ENCODE measurements around the gene FBXL17.

The FBXL17 gene

DNA sequence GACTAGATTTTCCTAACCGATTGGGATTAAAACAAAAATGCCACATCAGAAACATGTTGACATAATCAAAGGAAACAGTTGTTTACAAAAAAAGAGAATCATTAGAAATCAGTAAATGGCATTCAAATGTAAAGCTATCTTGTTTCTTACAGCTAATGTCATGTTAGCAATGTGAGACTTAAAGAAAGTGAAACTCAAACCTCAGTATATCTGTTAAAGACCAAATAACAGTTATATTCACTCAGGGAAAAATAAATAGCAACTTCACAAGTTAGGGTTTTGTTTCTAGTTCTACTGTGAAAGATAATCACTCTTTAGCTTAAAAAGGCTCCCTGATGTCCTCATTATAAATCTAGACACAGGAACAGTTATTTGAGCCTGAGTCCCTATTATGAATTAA lies 521.9 kb downstream of the FBXL17 start:
- TF ChIP-seq, protein P1, sequence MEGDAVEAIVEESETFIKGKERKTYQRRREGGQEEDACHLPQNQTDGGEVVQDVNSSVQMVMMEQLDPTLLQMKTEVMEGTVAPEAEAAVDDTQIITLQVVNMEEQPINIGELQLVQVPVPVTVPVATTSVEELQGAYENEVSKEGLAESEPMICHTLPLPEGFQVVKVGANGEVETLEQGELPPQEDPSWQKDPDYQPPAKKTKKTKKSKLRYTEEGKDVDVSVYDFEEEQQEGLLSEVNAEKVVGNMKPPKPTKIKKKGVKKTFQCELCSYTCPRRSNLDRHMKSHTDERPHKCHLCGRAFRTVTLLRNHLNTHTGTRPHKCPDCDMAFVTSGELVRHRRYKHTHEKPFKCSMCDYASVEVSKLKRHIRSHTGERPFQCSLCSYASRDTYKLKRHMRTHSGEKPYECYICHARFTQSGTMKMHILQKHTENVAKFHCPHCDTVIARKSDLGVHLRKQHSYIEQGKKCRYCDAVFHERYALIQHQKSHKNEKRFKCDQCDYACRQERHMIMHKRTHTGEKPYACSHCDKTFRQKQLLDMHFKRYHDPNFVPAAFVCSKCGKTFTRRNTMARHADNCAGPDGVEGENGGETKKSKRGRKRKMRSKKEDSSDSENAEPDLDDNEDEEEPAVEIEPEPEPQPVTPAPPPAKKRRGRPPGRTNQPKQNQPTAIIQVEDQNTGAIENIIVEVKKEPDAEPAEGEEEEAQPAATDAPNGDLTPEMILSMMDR (IDR thresholded peaks at IDR 0.05): no peak
- no peak for TF ChIP-seq ZFX (IDR thresholded peaks at IDR 0.05; ENCODE audit: borderline replicate concordance)
- no peak overlapping the region for H3K27ac ChIP-seq

DNA sequence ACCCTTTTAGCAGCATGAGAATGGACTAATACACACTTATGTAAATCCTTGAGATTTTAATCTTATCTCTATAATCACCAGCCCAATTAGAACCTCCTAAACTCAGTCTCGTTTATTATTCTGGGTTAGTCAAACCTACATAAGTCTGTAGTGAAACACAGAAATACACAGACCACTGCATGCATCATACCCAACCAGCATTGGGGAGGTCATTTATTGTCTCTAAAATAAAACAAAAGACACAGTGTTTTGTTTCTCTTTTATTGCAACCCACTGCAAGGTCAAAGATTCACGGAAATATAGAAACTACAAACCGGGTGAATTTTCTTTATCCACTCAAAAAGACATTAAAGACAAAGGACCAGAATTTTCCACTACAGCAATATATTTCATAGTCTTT lies 523.1 kb downstream of the FBXL17 start:
- no peak for TF ChIP-seq ZFX (IDR thresholded peaks at IDR 0.05; ENCODE audit: borderline replicate concordance)
- TF ChIP-seq, protein P1 (IDR thresholded peaks at IDR 0.05): no peak
- no peak overlapping the region for H3K27ac ChIP-seq

DNA sequence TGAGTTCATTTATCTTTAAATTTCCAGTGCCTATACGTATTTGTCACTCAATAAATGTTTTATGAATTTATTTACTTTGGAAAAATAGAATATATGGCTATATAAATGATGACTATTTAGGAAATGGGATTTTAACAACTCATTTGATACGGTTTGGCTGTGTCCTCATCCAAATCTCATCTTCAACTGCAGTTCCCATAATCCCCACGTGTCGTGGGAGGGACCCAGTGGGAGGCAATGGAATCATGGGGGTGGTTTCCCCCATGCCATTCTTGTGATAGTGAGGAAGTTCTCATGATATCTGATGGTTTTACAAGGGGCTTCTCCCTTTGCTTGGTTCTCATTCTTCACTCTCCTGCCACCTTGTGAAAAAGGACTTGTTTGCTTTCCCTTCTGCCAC lies 523.6 kb downstream of the FBXL17 start:
- H3K27ac ChIP-seq: no peak overlapping the region
- TF ChIP-seq, protein P1 (IDR thresholded peaks at IDR 0.05): no peak
- TF ChIP-seq ZFX (IDR thresholded peaks at IDR 0.05; ENCODE audit: borderline replicate concordance): no peak

DNA sequence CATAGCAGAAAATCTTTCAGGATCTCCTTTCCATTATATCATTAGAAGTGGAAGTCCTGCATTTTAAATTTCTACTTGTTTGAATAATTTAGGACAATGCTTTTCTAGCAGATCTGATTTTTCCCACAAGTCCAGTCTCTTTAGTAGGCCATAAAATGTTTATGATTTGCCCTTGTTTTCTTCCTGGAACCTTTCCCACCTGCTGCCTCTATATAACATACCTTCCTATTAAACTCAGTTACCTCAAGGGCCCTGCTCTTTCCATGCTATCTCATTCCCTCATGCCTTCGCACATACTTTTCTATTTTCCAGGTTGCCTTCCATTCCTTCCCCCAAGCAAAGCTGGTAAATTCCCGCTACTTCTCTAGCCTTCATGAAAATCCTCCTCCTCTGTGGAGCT lies 524.1 kb downstream of the FBXL17 start:
- no peak for TF ChIP-seq ZFX (IDR thresholded peaks at IDR 0.05; ENCODE audit: borderline replicate concordance)
- TF ChIP-seq, protein P1 (IDR thresholded peaks at IDR 0.05): no peak
- H3K27ac ChIP-seq: no peak overlapping the region

DNA sequence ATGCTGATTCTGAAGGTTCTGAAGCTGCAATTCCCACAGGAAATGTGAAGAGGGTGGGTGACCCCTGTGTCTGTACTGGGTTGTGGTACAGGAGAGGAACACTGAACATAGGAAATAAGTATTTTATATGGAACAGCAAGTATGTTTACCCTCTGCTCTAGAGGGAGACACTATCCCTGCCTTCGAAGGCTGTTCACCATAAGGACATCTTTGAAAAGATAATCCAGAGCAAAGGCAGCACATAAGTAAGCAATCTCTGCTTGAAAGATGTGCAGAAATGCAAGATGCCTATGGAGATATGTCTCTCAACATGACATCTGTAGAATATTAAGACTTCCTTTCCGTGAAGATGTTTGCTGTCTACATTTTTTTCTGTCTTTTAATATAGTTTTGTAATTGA lies 526.7 kb downstream of the FBXL17 start:
- TF ChIP-seq ZFX (IDR thresholded peaks at IDR 0.05; ENCODE audit: borderline replicate concordance): no peak
- no peak overlapping the region for H3K27ac ChIP-seq

DNA sequence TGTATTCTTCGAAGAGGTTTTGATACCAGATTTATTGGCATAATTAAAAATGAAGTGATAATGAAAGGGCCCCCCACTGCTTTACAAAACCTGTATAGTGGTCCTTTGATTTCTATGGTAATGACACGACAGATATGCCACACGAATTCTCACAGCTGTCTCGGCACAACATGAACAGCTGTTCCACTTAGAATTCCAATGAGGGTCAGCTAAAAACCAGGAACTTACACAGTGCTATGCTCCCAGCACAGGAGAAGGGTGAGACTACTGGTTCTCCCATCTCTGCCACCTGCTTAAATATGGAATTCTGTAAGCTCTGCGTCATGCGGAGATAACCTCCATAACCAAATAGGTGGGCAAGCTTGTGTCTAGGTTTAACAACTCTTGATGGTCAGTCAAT lies 528.2 kb downstream of the FBXL17 start:
- no peak overlapping the region for H3K27ac ChIP-seq
- TF ChIP-seq, protein P1 (IDR thresholded peaks at IDR 0.05): no peak
- no peak for TF ChIP-seq ZFX (IDR thresholded peaks at IDR 0.05; ENCODE audit: borderline replicate concordance)

DNA sequence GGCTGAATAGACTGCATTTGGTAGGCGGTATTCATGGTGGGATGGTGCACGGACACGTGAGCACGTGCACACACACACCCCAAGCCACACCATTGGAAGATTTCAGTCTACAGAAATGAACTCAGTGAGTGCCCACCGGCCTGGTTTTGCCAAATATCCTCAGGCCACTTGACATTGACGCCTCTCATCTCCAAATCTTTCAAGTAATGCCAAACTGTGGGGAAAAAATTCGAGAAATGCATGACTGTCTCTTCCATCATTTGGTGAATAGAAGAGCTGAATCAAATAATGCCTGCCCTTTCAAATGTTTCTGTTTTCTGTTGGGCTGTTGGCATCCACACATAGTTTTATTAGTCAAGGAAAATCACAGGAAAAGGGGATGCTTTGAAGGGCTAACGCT lies 528.9 kb downstream of the FBXL17 start:
- TF ChIP-seq ZFX (IDR thresholded peaks at IDR 0.05; ENCODE audit: borderline replicate concordance): no peak
- TF ChIP-seq, protein P1 (IDR thresholded peaks at IDR 0.05): no peak
- H3K27ac ChIP-seq: no peak overlapping the region

DNA sequence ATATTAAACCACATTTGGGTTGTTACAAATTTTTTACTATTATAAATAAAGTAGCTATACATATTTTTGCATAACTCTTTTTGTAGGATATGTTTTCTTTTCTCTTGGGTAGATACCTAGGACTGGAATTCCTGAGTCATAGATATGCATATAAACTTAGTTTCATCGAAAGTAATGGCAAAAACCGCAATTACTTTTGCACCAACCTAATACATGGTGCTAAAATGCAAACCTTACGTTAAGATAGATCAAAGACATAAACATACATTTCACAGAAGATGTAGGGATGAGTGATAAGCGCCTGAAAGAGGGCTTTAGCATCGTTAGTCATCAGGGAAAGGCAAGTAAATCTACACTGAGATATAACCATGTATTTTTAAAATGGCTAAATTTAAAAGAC lies 532.8 kb downstream of the FBXL17 start:
- H3K27ac ChIP-seq: no peak overlapping the region
- TF ChIP-seq, protein P1 (IDR thresholded peaks at IDR 0.05): no peak
- no peak for TF ChIP-seq ZFX (IDR thresholded peaks at IDR 0.05; ENCODE audit: borderline replicate concordance)

All from 22Rv1 (cell line).